HEK293 (cell line): ENCODE measurements around the gene KIAA0319L.

Experiments used
- CTCF ChIP-seq: fragments of 450-650 bp; formaldehyde crosslinking; IDR thresholded peaks from 2 replicates; pipeline ENCODE4 v1.5.1; 2016; ENCODE audit warnings: missing biosample characterization, missing genetic modification characterization
- PRDM1 ChIP-seq: fragments of 450-650 bp; formaldehyde crosslinking; IDR thresholded peaks from 2 replicates; pipeline ENCODE4; 2016; ENCODE audit warnings: missing biosample characterization, missing genetic modification characterization
- PRDM4 ChIP-seq: fragments of 450-650 bp; formaldehyde crosslinking; IDR thresholded peaks from 2 replicates; pipeline ENCODE4 v1.5.1; 2017; ENCODE audit warnings: missing biosample characterization, missing genetic modification characterization
- SALL2 ChIP-seq: fragments of 450-650 bp; formaldehyde crosslinking; IDR thresholded peaks from 2 replicates; pipeline ENCODE4 v1.5.0; 2017; ENCODE audit warnings: missing biosample characterization, mild to moderate bottlenecking, missing genetic modification characterization, borderline replicate concordance
- ZBTB17 ChIP-seq: fragments of 450-650 bp; formaldehyde crosslinking; IDR thresholded peaks from 2 replicates; pipeline ENCODE4 v1.5.1; 2016; ENCODE audit warnings: missing biosample characterization, missing genetic modification characterization
- ZBTB6 ChIP-seq: fragments of 450-650 bp; formaldehyde crosslinking; IDR thresholded peaks from 2 replicates; pipeline ENCODE4 v1.5.1; 2017; ENCODE audit warnings: missing biosample characterization, missing genetic modification characterization
- ZNF785 ChIP-seq: fragments of 450-650 bp; formaldehyde crosslinking; IDR thresholded peaks from 2 replicates; pipeline ENCODE4 v1.5.1; 2016; ENCODE audit warnings: missing biosample characterization, missing genetic modification characterization

- no peak for TF ChIP-seq PRDM1 (tag by site-specific recombination)
- no peak for TF ChIP-seq ZBTB6 (tag by site-specific recombination)
- TF ChIP-seq PRDM4 (tag by site-specific recombination) = no peak
- TF ChIP-seq CTCF (tag by site-specific recombination) = no peak
- TF ChIP-seq ZNF785 = no peak
- no peak for TF ChIP-seq ZBTB17 (tag by site-specific recombination)
- TF ChIP-seq SALL2 (tag by site-specific recombination) = no peak
Observed at GRCh38 chr1:35587736-35588135, 30.5 kb upstream of the KIAA0319L start.
